ENCODE measurements around the gene TAF9B. TPM values are rescaled to one million over a fixed set of nuclear protein-coding genes. Genes with fewer than 3 reads are reported as not detected.
A peak's percentile ranks its signal among the peaks of the same experiment; 100 is the strongest.

TAF9B gene
- total and polyA plus RNA-seq, 8 donors, result 7.2 to 13.2 (median 9.0) TPM

DNA sequence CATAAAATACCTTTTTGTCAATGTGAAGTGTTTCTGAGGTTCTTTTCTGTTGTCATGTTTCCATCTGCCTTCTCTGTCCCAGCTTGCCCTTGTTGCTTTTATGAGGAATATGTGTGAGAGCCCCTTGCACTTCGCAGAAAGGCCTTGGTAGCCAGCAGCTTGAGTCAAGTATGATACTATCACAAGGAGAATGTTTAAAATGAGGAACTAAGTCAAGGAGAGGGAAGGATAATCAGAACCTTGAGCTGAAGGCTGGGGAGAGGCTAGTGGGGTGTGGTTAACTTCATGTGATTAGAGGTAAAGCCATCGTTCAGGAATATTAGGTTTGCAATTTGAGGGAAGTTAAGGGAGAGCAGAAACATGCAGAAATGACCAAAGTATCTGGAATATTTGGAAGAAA, 22.7 kb downstream of the TAF9B start:
- no peak overlapping the region for H3K27ac ChIP-seq
- ATAC-seq (no peak), DNase-seq (no peak), FAIRE-seq (no peak)
- H3K9me3 ChIP-seq, result no peaks in the 10 kb centered on the region
- intact Hi-C loops (cut with DNase I), result no loop called here
- H3K4me1 ChIP-seq, result no peaks in the 10 kb centered on the region
- WGBS, 2 donors, result 48 to 58% methylated on average over 2 of the region's 2 CpGs
- no peak overlapping the region for H3K4me3 ChIP-seq
- no peaks in the 10 kb centered on the region for H3K27me3 ChIP-seq
- peaks cover 0 to 29% (median 12%) of the 10 kb centered on the region in 3 donors for H3K36me3 ChIP-seq
- TF ChIP-seq, protein P1, sequence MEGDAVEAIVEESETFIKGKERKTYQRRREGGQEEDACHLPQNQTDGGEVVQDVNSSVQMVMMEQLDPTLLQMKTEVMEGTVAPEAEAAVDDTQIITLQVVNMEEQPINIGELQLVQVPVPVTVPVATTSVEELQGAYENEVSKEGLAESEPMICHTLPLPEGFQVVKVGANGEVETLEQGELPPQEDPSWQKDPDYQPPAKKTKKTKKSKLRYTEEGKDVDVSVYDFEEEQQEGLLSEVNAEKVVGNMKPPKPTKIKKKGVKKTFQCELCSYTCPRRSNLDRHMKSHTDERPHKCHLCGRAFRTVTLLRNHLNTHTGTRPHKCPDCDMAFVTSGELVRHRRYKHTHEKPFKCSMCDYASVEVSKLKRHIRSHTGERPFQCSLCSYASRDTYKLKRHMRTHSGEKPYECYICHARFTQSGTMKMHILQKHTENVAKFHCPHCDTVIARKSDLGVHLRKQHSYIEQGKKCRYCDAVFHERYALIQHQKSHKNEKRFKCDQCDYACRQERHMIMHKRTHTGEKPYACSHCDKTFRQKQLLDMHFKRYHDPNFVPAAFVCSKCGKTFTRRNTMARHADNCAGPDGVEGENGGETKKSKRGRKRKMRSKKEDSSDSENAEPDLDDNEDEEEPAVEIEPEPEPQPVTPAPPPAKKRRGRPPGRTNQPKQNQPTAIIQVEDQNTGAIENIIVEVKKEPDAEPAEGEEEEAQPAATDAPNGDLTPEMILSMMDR (IDR thresholded peaks at IDR 0.05), result no peak

DNA sequence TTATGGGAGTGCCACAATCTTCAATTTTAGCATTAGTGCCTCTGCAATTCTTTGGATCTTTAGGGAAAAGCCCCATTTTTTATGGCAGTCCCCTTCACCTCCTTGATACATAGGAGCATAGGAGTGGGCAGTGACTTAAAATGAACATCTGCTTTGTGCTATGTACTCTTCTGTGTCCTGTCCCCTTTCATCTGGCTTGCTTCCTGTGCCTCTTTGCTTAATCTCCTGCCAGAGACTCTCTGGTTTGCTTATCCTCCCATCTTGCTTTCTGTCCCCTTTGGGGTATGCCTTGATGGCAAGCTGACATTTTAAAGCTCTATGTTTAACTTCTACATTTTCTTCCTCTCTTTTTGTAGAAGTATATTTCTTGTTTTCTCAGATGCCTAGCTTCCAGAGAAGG, 23.1 kb downstream of the TAF9B start:
- no peaks in the 10 kb centered on the region for H3K27me3 ChIP-seq
- no peaks in the 10 kb centered on the region for H3K4me1 ChIP-seq
- peaks cover 0 to 29% (median 12%) of the 10 kb centered on the region in 3 donors for H3K36me3 ChIP-seq
- DNase-seq (no peak), ATAC-seq (no peak), FAIRE-seq (no peak)
- TF ChIP-seq, protein P1 (IDR thresholded peaks at IDR 0.05), result no peak
- H3K4me3 ChIP-seq, result no peak overlapping the region
- intact Hi-C loops (cut with DNase I), result no loop called here
- no peaks in the 10 kb centered on the region for H3K9me3 ChIP-seq
- H3K27ac ChIP-seq, result no peak overlapping the region

DNA sequence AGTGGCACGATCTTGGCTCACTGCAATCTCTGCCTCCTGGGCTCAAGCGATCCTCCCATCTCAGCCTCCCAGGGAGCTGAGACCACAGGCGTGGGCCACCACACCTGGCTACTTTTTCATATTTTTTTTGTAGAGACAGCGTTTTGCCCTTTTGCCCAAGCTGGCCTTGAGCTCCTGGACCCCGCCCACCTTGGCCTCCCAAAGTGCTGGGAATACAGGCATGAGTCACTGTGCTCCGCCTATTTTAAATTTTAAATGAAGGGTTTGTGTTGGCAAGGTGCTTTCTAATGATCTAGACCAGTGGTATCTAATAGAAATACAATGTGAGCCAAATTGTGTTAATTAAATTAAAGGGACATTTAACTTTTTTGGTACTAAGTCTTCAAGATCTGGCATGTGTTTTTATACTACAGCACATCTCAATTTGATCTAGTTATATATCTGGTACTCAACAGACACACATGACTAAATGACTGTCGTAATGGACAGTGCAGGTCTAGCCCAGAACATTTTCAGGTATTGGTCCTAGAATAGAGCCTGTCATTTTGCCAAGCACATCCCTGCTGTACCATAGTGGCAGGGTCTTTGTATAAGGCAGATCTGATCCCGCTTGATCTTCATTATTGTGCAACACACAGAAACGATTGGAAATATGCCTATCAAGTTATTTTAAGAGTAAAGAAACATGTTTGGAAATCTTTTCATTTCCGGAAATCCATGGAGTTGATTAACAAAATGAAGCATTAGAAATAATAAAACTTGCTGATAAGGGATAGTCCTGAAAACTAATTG, 28.1 kb downstream of the TAF9B start:
- TF ChIP-seq, protein P1 (IDR thresholded peaks at IDR 0.05), result no peak
- H3K36me3 ChIP-seq, result peaks cover 0 to 13% (median 7%) of the 10 kb centered on the region in 3 donors
- no peaks in the 10 kb centered on the region for H3K27me3 ChIP-seq
- no peak for FAIRE-seq
- intact Hi-C loops (cut with DNase I), result no loop called here
- peaks cover 0 to 14% (median 5%) of the 10 kb centered on the region in 3 donors for H3K4me1 ChIP-seq
- no peak overlapping the region for H3K4me3 ChIP-seq
- peak in 2 of 4 donors; percentile 25 to 32 for ATAC-seq
- peak in 3 of 6 donors; percentile 11 to 21 (median 21) for DNase-seq
- 59 to 64% methylated on average over 10 of the region's 10 CpGs for WGBS, 2 donors
- no peak overlapping the region for H3K27ac ChIP-seq
- H3K9me3 ChIP-seq, result no peaks in the 10 kb centered on the region

DNA sequence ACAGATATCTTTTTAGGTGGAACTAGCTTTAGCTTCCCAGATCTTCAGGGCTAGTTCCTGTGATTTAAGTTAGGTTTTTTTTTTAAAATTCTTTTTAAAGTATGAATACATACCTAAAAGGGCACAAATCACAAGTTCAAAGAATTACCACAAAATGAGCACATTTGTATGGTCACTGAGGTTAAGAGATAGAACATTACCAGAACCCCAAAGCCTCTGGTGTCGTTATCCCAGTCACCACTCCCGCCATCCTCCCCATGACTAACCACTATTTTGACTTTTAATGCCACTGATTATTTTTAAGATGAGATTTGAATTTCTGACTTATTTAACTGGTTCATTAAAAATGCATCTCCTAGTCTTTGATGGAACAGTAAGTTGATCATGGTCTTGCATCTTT, 30.0 kb downstream of the TAF9B start:
- WGBS, 2 donors, result 91% methylated on average over 2 of the region's 2 CpGs
- Histone ChIP-seq H3K36me3 (peaks cover 0 to 3% (median 1%) of the 10 kb centered on the region in 3 donors), H3K9me3 (no peaks in the 10 kb centered on the region), H3K27ac (no peak overlapping the region), H3K27me3 (no peaks in the 10 kb centered on the region), H3K4me3 (no peak overlapping the region), H3K4me1 (peaks cover 0 to 14% (median 5%) of the 10 kb centered on the region in 3 donors)
- no peak for FAIRE-seq
- ATAC-seq, result no peak
- TF ChIP-seq, protein P1 (IDR thresholded peaks at IDR 0.05), result no peak
- intact Hi-C loops (cut with DNase I), result no loop called here
- no peak for DNase-seq

DNA sequence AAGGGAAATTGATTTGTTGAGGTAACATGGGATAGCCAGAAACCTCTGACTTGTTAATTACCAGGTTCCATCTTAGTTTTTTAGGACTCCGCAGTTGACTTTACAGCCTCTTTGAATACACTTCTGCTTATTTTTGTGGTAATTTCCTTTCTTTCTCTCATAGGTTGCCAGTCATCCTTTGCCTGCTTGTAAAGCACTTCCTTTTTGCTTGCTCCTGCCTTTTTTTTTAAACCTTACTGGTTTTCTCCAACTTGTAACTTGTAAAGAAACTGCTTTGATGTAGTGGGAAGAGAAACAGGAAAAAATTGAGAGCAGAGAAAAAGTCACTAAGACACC, 32.8 kb downstream of the TAF9B start:
- Histone ChIP-seq H3K27me3 (no peaks in the 10 kb centered on the region), H3K27ac (peak overlapping the region in 1 of 4 donors; percentile 98), H3K9me3 (no peaks in the 10 kb centered on the region), H3K4me3 (peak overlapping the region in 1 of 4 donors; percentile 64), H3K36me3 (no peaks in the 10 kb centered on the region), H3K4me1 (peaks cover 0 to 14% (median 5%) of the 10 kb centered on the region in 3 donors)
- DNase-seq (no peak), ATAC-seq (no peak), FAIRE-seq (no peak)
- intact Hi-C loops (cut with DNase I), result no loop called here
- 89 to 95% methylated on average over 1 of the region's 1 CpG for WGBS, 2 donors
- TF ChIP-seq, protein P1 (IDR thresholded peaks at IDR 0.05), result no peak

Data from pancreas (tissue), 10 donors.